ENCODE results near the gene ATRIP.

The ATRIP gene

DNA sequence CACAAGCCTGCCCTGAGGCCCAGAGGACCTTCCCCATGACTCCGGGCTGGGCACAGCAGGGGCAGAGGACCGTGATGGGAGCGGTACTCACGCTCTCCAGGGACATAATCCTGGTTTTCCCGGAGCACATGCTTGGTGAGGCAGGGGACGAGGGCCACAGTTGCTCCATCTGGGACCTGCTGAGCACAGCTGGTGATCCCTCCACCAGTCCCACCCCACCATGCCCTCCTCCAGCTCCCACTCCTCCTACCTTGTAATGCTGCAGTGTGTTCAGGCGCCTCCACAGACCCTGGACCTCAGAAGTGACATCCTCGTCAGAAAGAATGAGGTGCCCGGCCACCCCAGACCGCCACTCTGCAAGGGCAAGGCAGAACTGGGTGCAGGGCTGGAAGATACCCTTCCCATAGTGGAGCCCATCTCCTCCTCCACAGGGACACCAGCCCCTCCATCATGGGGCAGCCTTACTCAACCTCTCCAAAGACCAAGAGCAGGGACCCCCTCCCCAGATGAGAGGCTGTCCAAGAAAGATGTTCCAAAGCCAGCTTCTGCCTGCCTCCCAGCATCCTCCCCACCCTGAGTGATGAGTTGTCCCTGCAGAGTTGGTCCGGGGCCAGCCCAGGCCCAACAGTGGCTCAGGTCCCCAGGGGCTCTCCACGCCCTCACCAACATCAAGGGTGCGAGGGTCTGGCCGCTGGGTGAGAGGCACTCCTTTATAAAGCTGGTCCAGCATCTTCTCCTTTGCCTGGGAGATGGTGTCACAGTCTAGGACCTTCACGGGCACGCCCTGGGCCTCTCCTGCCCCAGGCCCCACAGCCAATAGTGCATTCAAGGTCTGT is 36.1 kb upstream of the ATRIP start:
- DNase-seq, result no peak

DNA sequence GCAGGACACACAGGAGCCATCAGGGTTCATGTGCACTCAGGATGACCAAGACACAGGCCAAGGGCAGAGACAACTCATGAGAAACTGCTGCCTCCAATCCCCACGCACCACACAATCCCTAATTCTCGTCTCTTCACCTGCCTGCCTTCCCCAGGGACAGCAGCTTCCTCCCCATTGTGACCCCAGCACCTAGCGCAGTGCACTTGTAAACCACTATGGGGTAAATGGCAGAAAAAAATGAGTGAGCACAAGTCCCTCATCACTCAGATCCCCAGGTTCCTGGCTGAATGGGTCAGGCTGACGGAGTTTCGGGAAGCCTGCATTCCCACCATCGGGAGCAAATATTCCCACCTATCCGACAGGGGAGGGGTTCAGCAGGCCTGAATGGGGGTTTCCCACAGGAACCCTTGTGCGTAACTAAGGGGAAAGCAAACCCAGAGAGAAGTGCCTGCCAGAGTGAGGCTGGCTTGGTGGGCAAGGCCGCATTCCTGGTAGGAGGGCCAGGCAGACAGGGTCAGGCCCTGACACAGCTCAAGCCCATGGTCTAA is 35.4 kb upstream of the ATRIP start:
- DNase-seq, result no peak

DNA sequence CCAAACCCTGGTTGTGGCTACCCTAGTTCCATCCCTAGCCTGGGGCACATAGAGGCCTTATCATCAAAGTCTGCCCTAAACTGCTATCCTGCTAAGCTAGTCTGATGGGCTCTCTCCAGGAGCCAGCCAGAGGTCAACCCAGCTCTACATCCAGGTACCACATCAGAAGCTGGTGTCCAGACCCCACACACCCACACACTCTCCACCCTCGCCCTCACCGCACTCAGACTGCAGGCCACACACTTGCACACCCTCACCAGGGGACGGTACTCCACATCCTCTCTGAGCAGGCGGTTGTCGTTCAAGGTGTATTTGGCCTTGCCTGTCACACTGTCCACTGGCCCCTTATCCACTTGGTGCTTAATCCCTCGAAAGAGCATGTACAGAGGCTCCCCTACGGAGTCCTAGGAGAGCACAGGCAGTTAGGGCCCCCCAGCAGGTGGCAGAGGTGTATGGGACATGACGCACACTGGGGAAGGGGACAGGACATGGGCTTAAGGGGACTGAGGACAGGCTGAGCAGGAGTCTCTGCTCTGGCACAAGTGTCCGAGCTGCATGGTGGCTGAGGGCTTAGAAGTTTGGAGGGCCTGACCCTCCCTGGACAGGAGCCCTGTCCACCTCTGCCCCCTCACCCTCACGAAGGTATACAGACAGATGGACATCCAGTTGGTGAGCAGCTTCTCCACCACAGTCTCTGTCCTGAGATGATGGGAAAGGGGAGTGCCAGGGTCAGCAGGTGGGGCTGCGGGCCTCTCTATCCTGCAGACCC is 34.7 kb upstream of the ATRIP start:
- DNase-seq, result no peak

DNA sequence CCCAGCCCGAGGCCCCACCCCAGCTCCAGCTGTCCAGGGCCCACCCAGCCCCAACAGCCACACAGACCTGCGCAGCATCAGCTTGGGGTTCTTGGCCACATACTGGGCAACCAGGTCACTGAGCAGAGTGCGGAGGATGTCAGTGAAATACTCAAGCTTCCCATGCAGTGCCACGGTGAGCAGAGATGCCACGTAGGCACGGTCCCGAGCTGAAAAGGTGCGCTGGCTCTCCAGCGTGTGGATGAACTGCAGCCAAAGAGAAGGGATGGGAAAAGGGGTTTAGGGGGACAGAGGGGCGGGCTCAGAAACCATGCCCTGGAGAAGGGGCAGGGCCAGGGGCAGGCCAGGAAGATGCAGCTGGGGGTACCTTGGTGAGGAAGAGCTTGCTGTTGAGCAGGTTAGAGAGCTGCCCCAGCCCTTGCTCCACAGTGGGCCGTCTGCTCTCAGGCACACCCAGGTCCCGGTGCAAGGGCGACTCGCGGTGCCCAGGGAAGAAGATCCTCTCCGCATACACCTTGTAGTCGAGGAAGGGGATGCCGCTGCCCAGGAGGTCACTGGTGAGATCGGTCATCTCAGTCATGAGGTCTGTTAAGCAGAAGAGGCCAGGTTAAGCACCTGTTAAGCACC is 34.0 kb upstream of the ATRIP start:
- DNase-seq, result no peak

DNA sequence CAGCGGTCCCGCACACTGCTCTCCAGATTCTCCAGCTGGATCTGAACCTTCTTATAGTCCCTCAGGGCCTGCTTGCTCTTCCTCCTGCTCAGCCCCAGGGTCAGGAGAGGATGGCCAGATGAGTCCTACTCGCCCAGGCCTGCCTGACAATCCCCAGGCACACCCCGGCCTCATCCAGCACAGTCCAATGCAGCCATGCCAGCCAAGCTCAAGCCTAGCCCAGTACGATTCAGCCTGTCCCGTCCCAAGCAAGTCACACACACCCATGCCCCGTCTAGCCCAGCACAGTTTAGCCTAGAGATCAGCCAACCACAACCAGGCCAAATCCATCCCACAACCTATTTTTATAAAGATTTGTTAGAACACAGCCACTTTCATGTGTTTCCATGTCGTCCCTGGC is 33.5 kb upstream of the ATRIP start:
- DNase-seq, result no peak

DNA sequence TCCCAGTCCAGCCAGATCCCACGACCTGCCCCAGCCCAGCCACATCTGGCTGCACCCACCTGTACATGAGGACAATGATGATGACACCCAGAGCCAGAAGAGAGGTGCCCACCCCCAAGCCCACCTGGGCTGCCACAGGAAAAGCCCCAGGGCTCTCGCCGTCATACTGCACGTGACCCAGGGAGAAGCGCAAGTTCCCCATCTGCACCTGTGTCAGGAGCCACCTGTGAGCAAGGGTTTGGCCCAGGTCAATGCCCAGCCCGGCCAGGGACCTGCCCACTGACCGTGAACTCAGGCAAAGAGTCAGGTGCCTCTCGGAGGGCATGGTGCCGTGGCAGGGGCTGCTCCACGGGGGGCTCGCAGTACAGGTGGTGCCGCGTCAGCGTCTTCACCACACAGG is 32.9 kb upstream of the ATRIP start:
- no peak for DNase-seq

DNA sequence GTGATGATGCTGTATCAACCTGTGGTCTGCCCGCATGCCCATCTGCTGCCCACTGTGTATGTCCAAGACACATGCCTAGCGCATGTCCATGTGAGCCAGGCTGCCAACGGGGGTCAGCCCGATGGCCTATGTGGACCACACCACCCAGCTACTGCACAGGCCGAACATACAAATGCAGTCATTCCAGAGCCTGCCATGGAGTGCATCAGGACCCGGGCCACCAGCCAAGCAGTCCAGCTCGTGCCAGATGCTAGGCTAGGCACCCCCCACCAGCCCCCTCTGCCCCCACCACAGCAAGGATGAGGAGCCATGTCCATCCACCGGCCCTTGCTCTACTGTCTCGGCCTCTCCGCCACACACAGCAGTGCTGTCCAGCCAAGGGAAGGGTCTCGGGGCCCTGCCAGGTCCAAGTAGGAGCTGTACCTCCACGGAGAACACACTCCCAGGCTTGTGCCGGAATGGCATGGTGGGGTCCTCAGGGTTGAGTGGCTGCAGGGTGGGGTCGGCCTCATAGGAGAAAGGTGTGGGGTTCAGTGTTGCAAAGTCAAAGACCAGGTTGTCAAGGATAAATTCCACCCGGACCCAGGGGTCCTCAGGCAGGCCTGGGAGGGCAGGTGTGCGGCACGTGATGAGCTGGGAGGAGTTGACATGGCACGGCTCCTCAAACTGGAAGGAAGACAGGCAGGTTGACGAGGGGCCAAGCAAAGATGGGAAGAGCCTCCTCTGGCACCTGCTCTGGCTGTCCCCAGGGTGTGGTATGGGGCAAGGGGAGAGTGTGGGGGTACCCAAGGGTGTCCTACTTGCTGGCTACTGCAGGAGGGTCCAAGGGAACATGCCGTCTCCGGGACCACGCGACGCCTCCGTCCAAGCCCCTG is 31.9 kb upstream of the ATRIP start:
- DNase-seq, result no peak

DNA sequence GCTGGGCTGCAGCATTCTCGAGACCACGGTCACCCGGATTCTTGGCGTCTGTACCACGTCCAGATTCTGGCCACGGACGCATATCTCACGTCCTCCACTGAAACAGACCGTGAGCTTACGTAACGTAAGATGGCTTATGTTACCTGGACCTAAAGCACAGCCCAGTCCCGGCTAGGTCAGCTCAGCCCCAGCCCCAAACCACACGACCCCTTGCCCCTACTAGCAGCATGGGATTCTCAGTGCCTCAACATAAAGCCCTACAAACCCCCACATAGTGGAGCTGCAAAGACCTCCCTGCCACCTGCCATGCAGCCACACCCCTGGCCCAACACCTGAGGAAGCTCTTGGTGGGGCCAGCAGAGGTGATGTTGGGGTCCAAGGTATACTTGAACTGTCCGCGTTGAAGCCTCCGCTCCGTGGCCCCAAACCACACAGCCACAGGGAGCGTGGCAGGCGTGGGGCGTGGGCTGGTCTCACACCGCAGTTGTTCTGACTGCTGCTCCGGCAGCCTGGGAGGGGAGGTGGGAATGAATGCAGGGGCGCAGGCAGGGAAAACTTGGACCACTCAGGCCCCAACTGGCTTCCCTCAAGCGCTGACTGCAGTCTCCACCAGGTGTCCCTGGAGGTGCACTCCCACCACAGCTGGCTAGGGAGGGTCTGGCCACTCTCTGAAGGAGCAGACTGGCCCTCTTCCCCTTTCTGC is 31.1 kb upstream of the ATRIP start:
- no peak for DNase-seq

DNA sequence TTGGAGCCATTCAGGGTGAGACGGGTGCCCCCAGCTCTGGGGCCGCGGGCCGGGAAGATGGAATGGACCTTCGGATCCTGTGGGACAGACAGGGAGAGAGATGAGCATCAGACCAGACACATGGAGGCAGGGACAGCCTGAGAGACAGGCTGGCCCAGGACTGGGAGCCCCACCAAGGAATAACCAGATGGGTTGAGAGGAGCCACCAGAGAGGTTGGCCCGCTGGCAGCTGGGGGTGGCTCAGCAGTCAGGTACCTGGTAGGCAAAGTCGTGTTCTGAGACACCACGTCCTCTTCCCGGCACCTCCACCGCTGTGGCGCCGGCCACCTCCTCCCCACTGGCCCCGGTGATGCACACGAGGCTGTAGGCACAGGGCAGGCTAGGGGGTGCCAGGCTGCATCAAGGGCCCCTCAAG is 30.4 kb upstream of the ATRIP start:
- DNase-seq, result no peak

DNA sequence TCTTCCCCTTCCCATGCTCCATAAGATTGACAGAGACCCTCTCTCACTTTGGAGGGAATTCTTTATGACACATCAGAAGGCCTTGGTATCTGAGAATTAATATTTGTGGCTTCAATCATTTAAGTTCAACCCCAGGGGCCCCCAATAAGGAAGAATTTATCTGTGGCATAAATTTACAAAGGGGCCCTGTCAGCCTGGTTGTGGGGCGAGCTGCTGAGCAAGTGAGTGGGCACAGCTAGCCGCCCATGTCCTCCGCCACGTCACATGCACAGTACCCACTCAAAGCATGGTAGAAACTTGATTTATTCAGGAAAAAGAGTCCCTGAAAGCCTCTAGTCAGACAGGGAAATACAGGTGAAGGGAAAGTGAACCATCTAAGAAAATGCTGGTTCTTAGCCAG is 30.0 kb upstream of the ATRIP start:
- DNase-seq, result no peak

DNA sequence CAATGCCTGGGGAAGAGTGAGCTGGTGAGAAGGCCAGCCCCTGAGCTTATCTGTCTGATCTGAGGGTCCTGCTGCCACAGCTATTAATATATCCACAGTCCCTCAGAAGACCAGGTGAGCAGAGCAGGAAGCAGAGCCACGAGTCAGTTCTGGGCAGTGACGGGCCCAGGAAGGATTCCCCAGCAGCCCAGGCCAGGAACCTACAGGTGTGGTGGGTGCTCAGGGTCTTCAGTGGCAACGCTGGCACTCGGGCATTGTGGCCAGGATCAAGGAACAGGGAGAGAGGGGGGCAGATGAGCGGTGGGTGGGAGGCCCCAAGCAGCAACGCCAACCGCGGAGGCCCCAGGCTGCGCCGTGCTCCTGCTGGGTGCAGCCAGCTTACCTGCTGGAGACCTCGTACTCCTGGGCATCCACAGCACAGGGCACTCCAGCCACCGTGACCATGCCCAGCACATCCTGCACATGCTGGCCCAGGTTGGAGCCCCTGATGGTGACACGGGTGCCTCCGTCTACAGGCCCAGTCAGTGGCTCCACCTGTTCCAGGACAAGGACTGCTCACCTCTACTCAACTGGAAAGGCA is 28.9 kb upstream of the ATRIP start:
- DNase-seq, result no peak

DNA sequence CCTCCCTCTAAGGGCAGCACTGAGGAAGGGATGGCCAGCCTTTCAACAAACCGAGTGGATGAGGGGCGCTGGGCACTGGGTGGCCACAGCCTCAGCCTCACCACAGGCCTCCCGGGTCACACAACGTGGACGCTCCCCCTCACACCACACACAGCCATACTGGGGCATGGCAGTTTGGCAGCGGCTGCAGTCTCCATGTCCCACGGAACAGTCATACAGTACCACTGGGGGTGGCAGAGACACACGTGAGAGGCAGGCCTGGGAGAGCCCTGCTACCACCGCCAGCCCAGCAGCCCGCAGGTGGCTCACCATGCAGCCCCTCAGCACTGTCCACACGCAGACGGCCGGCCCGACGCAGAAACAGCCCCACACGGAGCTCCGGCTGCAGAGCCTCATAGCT is 28.4 kb upstream of the ATRIP start:
- DNase-seq, result no peak

DNA sequence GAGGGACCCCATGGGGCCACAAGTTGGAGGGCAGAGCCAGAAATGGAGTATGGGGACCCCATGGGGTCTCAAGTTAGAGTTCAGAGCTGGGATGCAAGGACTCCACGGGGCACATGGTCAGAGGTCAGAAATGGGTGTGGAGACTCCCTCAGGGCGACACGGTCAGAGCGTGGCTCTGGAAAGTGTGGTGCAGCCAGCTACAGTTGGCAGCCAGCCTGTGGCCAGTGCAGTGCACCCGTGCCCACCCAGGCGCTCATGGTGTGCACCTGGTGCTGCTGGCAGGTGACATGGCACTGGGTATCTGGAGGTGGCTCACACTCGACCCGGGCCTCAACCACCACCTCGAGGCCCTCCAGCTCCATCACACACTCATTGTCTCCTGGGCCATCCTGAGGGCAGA is 27.9 kb upstream of the ATRIP start:
- DNase-seq, result no peak

DNA sequence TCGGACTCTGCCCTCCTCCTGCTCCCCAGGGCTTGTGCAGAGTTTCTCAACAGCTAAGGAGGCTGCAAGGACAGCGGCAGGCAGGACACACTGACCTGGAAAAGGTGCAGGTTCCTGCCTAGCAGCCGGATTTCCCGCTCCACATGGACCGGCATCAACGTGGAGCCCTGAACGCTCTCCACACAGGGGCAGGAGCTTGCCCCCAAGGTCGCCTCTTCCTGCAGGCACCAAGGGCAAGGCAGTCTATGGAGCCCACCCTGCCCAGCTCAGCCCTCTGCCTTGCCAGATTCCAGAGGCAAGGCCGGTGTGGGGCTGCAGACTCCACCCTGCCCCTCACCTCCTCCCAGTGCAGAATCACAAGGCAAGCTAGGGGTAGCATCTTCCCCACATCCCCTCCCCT is 27.4 kb upstream of the ATRIP start:
- DNase-seq, result no peak

DNA sequence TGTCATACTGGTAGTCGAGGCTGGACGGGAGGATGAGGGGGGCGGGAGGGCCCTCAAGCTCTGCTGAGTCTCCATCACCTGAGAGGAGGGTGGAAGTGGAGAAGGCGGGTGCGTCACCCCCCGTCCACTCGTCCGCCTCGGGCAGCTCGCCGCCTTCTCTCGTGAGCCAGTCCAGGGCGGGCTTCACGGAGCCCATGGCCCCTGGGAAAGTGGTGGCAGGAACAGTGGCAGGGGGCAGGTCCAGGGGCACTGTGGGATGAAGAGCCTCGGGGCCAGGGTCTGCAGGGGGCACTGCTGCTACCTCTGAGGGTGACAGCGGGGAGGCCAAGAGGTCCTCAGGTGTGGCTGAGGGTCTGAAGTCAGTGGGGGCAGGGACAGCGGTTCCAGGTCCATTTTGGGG is 26.9 kb upstream of the ATRIP start:
- DNase-seq, result no peak

DNA sequence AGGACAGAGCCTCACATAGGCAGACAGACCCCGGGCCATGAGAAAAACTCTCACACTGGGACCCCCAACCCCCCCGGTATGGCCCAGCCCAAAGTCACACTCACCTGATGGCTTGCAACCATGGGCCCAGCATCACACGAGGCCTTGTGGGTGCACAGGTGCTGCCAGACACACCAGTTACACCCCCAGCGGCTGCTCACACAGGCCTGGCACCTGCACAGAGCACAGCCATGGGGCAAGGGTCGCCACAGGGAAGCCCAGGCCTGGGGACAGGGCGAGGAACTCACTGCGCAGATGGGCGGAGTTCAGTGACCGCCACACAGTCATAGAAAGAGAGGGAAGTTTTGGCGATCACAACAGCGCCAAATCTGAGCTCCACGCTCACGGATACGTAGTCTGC is 26.0 kb upstream of the ATRIP start:
- DNase-seq, result no peak

DNA sequence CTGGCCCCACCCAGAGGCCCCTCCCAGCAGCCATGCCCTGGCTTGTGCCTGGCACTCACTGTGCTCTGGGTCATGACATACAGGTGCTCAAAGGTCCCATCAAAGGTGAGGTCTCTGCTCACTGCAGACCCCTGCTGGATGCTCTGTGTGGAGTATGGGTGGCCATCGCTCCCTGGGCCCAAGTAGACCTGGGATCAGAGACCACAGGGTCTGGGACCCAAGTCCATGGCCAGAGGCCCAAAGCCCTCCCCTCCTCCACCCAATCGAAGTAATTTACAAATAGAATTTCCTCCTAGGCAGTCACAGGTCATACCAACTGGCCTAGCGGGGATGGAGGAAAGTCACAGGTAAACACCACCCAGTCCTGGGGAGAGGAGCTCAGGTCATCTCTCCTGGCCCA is 24.3 kb upstream of the ATRIP start:
- DNase-seq, result no peak

DNA sequence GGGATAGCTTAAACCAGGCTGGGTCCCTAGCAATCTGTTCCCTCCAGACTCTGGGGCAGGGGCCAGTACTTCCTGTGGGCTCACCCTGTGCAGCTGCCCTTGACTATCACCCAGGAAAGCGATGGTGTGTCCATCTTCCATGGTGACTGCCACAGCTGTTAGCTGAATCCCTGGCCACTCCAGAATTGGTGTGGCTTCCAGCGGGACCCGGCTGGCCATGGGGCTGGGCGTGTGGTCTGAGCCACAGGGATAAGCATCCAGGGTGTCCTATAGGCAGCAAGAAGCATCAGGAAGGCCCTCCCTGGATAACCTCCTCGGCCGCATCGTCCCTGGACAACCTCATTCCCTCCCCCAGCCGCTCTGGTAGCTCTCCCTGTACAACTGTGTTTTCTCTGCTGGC is 23.9 kb upstream of the ATRIP start:
- DNase-seq, result no peak

DNA sequence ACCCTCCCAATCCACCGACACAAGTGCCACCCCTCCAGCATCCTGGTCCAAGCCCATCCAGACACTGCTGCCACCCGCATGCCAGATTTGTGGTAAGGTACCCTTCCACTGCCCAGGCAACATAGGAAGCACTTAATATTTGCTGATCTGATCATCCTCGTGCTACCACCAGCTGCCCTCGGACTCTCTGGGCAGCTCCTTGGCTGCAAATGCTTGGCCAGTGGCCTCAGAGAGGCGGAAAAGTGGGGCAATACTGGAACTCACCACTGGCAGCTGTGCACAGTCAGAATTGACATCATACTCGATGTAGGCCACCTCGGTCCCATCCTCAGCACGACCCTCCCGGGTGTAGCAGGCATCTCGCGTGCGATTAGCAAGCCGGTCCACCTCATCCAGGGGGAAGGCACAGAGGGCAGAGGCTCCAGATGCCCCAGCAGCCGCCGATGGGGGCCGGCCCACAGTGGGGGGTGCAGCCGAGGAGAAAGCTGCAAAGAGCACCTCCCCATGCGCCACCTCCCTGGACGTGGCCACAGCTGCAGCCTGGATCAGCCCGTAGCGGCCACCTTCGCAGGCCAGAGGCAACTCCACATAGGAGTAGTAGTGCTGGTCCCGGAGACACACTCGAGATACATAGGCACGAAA is 23.2 kb upstream of the ATRIP start:
- DNase-seq, result no peak

DNA sequence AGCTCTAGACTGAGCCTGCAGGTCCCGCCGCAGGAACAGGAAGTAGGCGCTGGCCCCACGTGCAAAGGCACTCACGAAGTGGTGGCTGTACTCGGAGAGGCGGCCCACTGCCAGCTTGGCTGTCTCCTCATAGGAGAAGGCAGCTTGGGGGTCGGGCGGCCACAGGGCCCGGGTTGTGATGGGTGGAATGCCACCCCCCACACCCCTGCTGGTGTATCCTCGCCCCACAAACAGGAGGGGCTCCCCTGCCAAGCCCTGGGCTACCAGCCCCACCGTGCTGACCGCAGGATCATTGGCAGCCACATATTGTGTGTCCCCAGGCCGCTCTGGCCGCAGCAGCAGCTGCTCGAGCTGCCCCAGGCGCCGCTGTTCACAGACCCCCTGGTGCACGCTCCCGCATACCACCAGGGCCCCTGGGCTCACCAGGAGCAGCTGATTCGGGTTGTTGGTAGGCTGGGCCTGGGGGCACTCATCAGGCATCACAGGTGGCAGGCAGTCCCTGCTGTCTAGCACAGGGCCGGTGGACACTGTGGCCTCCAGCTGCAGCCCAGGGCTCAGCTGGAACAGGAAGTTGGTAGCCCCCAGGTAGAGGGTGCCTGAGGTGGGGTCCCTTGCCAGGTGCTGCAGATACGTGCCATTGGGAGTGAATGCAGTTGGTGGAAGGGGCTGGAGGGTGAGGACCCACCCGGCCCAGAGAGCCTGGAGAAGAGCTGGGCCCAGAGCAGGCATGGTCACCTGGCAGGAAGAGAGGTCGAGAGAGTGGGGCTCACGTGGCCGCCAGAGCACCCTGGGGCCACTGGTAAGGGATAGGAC is 22.4 kb upstream of the ATRIP start:
- DNase-seq, result no peak
